ENCODE results near the gene IBTK. TPM values are rescaled to one million over a fixed set of nuclear protein-coding genes. Genes with fewer than 3 reads are reported as not detected.
"Not testable (repeated sequence)": the region's sequence is repeated elsewhere in the genome, so short reads cannot be mapped to it uniquely, and the experiment has no call there.

The IBTK gene
- total and polyA plus RNA-seq, 7 donors: 18.9 to 26.2 (median 25.0) TPM

DNA sequence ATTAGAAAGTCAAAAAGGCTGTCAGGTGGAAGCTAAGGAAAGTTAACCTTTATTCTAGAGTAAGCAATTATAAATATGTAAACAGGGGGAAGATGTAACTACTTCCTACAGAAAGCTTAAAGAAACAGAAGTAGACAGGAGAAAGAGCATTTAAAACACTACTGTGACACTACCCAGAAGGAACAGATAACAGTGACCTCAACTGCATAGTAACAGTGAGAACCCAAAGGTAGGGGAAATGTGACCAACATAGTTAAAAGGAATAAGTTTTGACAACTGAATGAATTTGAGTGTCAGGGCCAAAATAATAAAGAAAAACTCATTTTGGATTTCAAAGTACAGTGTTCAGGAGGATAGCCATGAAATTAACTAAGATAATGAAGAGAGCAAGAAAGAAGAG, 43.5 kb downstream of the IBTK start:
- H3K27me3 ChIP-seq: no peaks in the 10 kb centered on the region
- H3K27ac ChIP-seq: no peak overlapping the region
- DNase-seq: no peak
- peaks cover 15 to 73% (median 20%) of the 10 kb centered on the region in 4 donors for H3K36me3 ChIP-seq
- intact Hi-C loops (cut with DNase I): no loop called here
- TF ChIP-seq EP300 (IDR thresholded peaks at IDR 0.05) (no peak), CTCF (IDR thresholded peaks at IDR 0.05) (no peak), POLR2AphosphoS5 (IDR thresholded peaks at IDR 0.05) (no peak), POLR2A (IDR thresholded peaks at IDR 0.05) (no peak)
- H3K4me3 ChIP-seq: no peak overlapping the region
- peaks cover 0 to 12% (median 11%) of the 10 kb centered on the region in 4 donors for H3K4me1 ChIP-seq
- no peaks in the 10 kb centered on the region for H3K9me3 ChIP-seq

DNA sequence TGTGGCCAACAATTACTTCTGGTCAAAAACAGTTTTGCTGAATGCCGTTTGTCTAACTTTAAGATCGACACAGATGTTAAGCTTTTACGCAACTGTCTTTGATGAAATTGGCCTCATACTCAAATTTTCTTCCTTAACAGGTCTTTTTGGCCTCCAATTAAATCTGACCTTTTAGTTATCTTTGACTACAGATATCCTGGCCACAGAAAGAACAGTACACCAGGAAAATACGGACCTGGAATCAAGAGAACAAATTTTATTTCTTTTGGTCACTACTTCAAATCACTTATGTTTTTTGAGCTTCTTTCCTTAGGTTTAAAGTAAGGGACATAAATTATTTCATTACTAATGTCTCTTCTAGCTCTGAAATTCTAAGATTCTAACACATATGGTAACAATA, 49.8 kb downstream of the IBTK start:
- WGBS, 2 donors: 92 to 93% methylated on average over 4 of the region's 4 CpGs

GRCh38 chr6:82197245-82197644, 50.3 kb downstream of the IBTK start:
- H3K36me3 ChIP-seq: peaks cover 15 to 100% (median 37%) of the 10 kb centered on the region in 4 donors

More for the DNA sequence above, 49.8 kb downstream of the IBTK start:
- intact Hi-C loops (cut with DNase I): no loop called here
- no peaks in the 10 kb centered on the region for H3K27me3 ChIP-seq
- no peaks in the 10 kb centered on the region for H3K4me1 ChIP-seq
- no peak overlapping the region for H3K4me3 ChIP-seq
- TF ChIP-seq EP300 (IDR thresholded peaks at IDR 0.05): no peak
- TF ChIP-seq CTCF (IDR thresholded peaks at IDR 0.05): no peak
- TF ChIP-seq POLR2AphosphoS5 (IDR thresholded peaks at IDR 0.05): no peak
- no peak for TF ChIP-seq POLR2A (IDR thresholded peaks at IDR 0.05)
- no peaks in the 10 kb centered on the region for H3K9me3 ChIP-seq
- no peak overlapping the region for H3K27ac ChIP-seq
- no peak for DNase-seq
- H3K36me3 ChIP-seq: peaks cover 15 to 100% (median 40%) of the 10 kb centered on the region in 4 donors

DNA sequence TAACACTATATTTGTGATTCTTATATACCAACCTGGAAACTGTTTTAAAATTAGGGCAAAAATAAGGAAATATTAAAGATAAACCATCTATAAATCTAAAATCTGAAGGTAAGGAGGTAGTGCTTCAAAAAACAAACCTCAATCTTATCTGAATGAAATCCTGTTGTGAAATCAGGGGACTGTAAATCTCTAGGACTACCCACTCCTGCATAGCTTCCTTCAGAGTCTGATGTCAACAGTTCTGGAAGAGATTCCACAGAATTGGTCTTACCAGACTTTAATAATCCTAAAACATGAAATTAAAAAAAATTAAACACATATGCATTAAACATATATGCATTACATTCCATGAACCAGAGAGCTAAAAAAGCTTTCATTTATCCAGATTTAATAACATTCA, 51.4 kb downstream of the IBTK start:
- intact Hi-C loops (cut with DNase I): no loop called here
- H3K36me3 ChIP-seq: peaks cover 15 to 100% (median 35%) of the 10 kb centered on the region in 4 donors
- no peak for DNase-seq

More at GRCh38 chr6:82197245-82197644, 50.3 kb downstream of the IBTK start:
- H3K27me3 ChIP-seq; H3K27ac ChIP-seq; H3K9me3 ChIP-seq; H3K4me3 ChIP-seq; DNase-seq; H3K4me1 ChIP-seq; intact Hi-C loops (cut with DNase I): not testable (repeated sequence)
- WGBS, 2 donors: 96 to 97% methylated on average over 5 of the region's 5 CpGs

DNA sequence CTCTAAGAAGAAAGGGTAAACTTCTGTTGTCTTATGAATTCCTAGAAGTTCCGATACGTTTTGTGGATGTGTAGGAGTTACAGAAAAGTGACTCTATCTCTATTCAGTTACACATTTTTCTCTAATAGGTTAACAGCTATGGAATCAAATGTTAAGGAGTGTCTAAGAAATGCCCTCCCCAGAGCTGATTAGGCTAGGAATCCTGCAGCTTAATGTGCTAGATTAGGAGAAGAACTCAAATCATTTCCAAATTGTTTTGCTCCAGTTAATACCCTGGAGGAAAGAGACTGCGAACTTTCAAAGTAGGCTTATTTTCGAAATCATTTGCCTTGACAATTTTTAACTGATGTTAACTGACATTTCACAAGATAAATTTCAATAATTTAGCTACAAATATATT, 51.9 kb downstream of the IBTK start:
- peaks cover 12 to 99% (median 35%) of the 10 kb centered on the region in 4 donors for H3K36me3 ChIP-seq
- TF ChIP-seq POLR2AphosphoS5 (IDR thresholded peaks at IDR 0.05) (no peak), CTCF (IDR thresholded peaks at IDR 0.05) (no peak), POLR2A (IDR thresholded peaks at IDR 0.05) (no peak), EP300 (IDR thresholded peaks at IDR 0.05) (no peak)

More for the DNA sequence above, 51.4 kb downstream of the IBTK start:
- H3K27me3 ChIP-seq: no peaks in the 10 kb centered on the region
- no peak overlapping the region for H3K4me3 ChIP-seq
- H3K4me1 ChIP-seq: no peaks in the 10 kb centered on the region
- H3K9me3 ChIP-seq: no peaks in the 10 kb centered on the region
- H3K27ac ChIP-seq: no peak overlapping the region
- TF ChIP-seq EP300 (IDR thresholded peaks at IDR 0.05) (no peak), POLR2A (IDR thresholded peaks at IDR 0.05) (no peak), POLR2AphosphoS5 (IDR thresholded peaks at IDR 0.05) (no peak), CTCF (IDR thresholded peaks at IDR 0.05) (no peak)

More for the DNA sequence above, 51.9 kb downstream of the IBTK start:
- Histone ChIP-seq H3K4me3 (no peak overlapping the region), H3K27me3 (no peaks in the 10 kb centered on the region), H3K27ac (no peak overlapping the region), H3K4me1 (no peaks in the 10 kb centered on the region), H3K9me3 (no peaks in the 10 kb centered on the region)
- DNase-seq: no peak
- 94 to 97% methylated on average over 4 of the region's 4 CpGs for WGBS, 2 donors
- intact Hi-C loops (cut with DNase I): no loop called here

Data from sigmoid colon (tissue), 7 donors.